ENCODE measurements around the gene CTNNA3. TPM values are rescaled to one million over a fixed set of nuclear protein-coding genes. Genes with fewer than 3 reads are reported as not detected.

Gene CTNNA3
- total RNA-seq, 1 donor from 2014 or later, result 0.30 TPM

DNA sequence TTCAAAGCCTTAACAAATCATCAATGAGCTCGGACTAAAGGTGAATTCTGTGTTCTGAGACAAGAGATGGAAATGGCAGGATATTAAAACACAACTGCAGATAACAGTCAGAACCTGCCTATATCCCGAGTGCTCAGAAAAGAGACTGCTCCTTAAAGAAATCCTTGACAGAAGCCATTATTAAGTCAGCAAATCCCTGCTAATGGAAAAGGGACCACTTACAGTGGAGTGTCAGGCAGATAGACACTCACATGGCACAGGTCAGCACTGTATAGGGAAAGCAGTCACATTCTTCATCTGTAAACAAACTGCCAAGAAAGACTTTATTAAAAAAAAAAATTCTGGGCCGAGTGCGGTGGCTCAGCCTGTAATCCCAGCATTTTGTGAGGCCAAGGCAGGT lies 917.6 kb downstream of the CTNNA3 start:
- TF ChIP-seq, protein P1, sequence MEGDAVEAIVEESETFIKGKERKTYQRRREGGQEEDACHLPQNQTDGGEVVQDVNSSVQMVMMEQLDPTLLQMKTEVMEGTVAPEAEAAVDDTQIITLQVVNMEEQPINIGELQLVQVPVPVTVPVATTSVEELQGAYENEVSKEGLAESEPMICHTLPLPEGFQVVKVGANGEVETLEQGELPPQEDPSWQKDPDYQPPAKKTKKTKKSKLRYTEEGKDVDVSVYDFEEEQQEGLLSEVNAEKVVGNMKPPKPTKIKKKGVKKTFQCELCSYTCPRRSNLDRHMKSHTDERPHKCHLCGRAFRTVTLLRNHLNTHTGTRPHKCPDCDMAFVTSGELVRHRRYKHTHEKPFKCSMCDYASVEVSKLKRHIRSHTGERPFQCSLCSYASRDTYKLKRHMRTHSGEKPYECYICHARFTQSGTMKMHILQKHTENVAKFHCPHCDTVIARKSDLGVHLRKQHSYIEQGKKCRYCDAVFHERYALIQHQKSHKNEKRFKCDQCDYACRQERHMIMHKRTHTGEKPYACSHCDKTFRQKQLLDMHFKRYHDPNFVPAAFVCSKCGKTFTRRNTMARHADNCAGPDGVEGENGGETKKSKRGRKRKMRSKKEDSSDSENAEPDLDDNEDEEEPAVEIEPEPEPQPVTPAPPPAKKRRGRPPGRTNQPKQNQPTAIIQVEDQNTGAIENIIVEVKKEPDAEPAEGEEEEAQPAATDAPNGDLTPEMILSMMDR (IDR thresholded peaks at IDR 0.05), result no peak
- no peaks in the 10 kb centered on the region for H3K9me3 Mint-ChIP-seq (ENCODE audit: unreplicated experiment)

DNA sequence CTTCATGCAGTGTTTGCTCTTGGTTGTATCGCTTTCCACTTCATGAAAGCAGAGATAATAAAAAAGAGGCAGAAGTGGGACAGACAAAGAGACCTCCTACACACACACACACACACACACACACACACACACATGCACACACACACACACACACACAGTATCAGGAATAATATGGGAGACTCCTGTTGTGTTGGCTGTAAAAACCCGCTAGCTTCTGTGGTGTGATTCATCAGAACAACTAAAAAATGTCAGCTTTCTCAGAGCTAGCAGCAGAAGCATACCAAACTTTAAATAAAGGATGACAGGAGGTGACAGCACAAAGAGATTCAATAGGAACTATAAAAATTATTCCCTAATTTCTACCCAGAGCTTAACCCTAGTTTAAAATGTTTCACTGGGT lies 918.3 kb downstream of the CTNNA3 start:
- H3K27ac Mint-ChIP-seq (ENCODE audit: unreplicated experiment), result no peak overlapping the region
- TF ChIP-seq, protein P1 (IDR thresholded peaks at IDR 0.05), result no peak

More for the DNA sequence above, 917.6 kb downstream of the CTNNA3 start:
- DNase-seq (ENCODE audit: extremely low spot score, unreplicated experiment), result no peak
- no peak overlapping the region for H3K27ac Mint-ChIP-seq (ENCODE audit: unreplicated experiment)
- H3K4me3 Mint-ChIP-seq (ENCODE audit: unreplicated experiment), result no peak overlapping the region
- peaks cover 6% of the 10 kb centered on the region for H3K4me1 Mint-ChIP-seq (ENCODE audit: unreplicated experiment)
- H3K27me3 Mint-ChIP-seq (ENCODE audit: unreplicated experiment), result no peaks in the 10 kb centered on the region
- no peaks in the 10 kb centered on the region for H3K36me3 Mint-ChIP-seq (ENCODE audit: unreplicated experiment)

DNA sequence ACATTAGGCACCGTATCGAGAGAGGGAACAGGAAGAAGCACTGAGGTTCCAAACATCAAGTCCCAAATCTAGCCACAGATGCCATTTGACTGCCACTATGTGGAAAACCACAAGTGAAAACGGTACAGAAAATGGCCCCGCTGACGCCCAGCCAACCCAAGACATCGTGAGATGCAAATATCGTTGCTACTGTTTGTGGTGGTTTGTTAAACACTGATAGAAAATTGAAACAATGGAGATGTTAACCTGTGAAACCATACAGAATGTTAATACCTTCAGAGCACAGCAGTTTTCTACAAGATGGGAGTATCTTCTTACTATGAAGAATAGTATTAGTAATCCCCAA lies 922.5 kb downstream of the CTNNA3 start:
- no peak overlapping the region for H3K27ac Mint-ChIP-seq (ENCODE audit: unreplicated experiment)
- H3K36me3 Mint-ChIP-seq (ENCODE audit: unreplicated experiment), result no peaks in the 10 kb centered on the region
- TF ChIP-seq, protein P1 (IDR thresholded peaks at IDR 0.05), result no peak
- DNase-seq (ENCODE audit: extremely low spot score, unreplicated experiment), result no peak
- no peak overlapping the region for H3K4me3 Mint-ChIP-seq (ENCODE audit: unreplicated experiment)
- no peaks in the 10 kb centered on the region for H3K9me3 Mint-ChIP-seq (ENCODE audit: unreplicated experiment)
- H3K27me3 Mint-ChIP-seq (ENCODE audit: unreplicated experiment), result no peaks in the 10 kb centered on the region
- no peaks in the 10 kb centered on the region for H3K4me1 Mint-ChIP-seq (ENCODE audit: unreplicated experiment)

More for the DNA sequence above, 918.3 kb downstream of the CTNNA3 start:
- no peak for DNase-seq (ENCODE audit: extremely low spot score, unreplicated experiment)
- Mint-ChIP-seq H3K27me3 (ENCODE audit: unreplicated experiment) (no peaks in the 10 kb centered on the region), H3K9me3 (ENCODE audit: unreplicated experiment) (no peaks in the 10 kb centered on the region), H3K36me3 (ENCODE audit: unreplicated experiment) (no peaks in the 10 kb centered on the region), H3K4me1 (ENCODE audit: unreplicated experiment) (peaks cover 6% of the 10 kb centered on the region), H3K4me3 (ENCODE audit: unreplicated experiment) (no peak overlapping the region)

DNA sequence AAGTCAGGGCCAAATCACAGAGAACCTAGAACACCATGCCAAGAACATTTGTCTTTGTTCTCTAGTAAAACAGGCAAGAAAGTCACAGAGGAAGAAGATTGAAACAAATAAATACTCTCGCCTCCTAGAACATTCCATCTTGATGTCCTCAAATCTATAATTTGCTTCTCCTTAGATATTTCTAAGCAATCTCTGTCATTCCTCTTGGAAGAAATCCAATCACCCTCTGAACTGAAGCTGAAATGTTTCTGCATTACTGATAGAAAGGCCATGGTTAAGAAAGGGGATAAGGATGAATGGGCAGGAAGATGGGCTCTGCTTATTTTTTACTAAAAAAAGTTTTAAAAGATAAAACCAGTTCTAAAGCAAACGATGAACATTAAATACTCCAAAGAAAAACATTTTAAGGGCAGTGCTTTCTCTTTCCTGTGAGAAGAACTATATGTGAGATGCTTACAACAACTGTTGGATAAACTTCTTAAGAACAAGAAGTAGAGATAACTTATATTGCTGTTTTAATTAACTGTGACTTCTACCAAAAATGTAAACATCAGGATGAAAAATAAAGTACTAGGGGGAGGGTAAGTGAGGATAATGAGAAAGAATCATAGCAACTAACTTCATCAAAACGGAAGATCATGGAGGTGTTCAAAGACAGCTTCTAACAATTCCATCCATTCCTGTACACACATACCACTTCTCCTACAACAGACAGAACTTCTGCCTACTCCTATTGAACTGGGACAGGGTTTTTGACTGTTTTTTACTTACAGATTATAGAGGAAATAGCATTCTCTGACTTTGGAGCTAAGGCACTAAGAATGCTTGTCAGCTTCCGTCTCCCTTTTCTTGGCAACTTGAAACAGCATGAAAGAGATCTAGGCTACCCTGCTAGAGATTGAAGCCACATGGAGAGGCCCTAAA lies 923.2 kb downstream of the CTNNA3 start:
- Mint-ChIP-seq H3K36me3 (ENCODE audit: unreplicated experiment) (no peaks in the 10 kb centered on the region), H3K9me3 (ENCODE audit: unreplicated experiment) (no peaks in the 10 kb centered on the region), H3K27me3 (ENCODE audit: unreplicated experiment) (no peaks in the 10 kb centered on the region), H3K4me3 (ENCODE audit: unreplicated experiment) (no peak overlapping the region), H3K27ac (ENCODE audit: unreplicated experiment) (no peak overlapping the region), H3K4me1 (ENCODE audit: unreplicated experiment) (no peaks in the 10 kb centered on the region)
- TF ChIP-seq, protein P1 (IDR thresholded peaks at IDR 0.05), result no peak
- DNase-seq (ENCODE audit: extremely low spot score, unreplicated experiment), result no peak

DNA sequence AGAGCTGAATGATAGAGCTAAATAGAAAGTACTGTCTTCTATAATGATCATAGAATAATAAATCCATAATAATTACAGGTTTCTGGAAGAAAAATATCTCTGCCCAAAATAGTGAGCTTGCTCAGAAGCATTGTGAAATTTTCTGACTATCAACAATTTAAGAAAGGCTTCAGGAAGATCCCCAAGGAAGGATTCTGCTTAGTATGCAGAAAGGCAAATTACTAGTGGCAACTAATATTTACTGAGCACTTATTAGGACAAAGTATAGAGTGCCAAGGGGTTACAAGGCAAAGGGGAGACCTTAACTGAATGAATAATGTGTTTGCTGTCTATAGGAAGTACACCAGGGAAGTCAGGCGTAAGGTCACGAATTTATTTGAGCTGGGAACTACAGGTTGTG lies 928.3 kb downstream of the CTNNA3 start:
- Mint-ChIP-seq H3K4me3 (ENCODE audit: unreplicated experiment) (no peak overlapping the region), H3K27me3 (ENCODE audit: unreplicated experiment) (no peaks in the 10 kb centered on the region), H3K4me1 (ENCODE audit: unreplicated experiment) (no peaks in the 10 kb centered on the region), H3K9me3 (ENCODE audit: unreplicated experiment) (no peaks in the 10 kb centered on the region), H3K36me3 (ENCODE audit: unreplicated experiment) (no peaks in the 10 kb centered on the region), H3K27ac (ENCODE audit: unreplicated experiment) (no peak overlapping the region)
- DNase-seq (ENCODE audit: extremely low spot score, unreplicated experiment), result no peak
- TF ChIP-seq, protein P1 (IDR thresholded peaks at IDR 0.05), result no peak
